ENCODE results near the gene GUK1. TPM values are rescaled to one million over a fixed set of nuclear protein-coding genes. Genes with fewer than 3 reads are reported as not detected.

The GUK1 gene
- total RNA-seq, 5 donors from 2014 or later (not counting 1 experiment from before 2014, with no cell fraction given), result 201 to 318 (median 223) TPM

DNA sequence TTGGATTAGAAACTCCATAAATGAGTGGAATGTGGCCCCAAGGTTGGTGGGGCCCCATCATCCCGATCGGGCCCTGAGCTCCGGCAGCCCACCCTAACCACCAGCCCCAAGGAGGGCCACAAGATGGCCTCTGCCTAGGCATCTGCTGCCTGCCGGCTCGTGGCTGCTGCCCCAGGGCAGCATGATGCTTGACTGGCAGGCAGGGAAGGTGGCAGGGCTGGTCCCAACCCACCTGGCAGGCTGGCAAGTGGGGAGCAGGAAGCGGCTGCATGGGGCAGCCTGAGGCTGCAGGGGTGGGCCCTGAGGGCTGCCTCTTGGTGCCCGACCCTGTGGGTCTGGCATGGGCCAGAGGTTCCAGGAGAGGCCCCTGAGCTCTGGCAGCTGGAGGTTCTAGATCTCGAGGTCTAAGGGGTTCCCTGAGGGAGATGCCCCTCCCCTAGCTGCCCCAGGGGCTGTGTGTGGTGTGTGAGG lies 8.9 kb downstream of the GUK1 start:
- Histone ChIP-seq H3K27me3 (replicated peaks in 1 of 2; ENCODE audit: control insufficient read depth in 2 of 2, extremely low read depth in 1 of 2, insufficient read depth in 2 of 2, low read length in 1 of 2) (peaks cover 0 to 2% of the 10 kb centered on the region in 2 experiments), H3K4me1 (ENCODE audit: control insufficient read depth in 1 of 2, extremely low read depth in 1 of 2, insufficient read depth in 2 of 2, low read length in 2 of 2) (peaks cover 0 to 36% of the 10 kb centered on the region in 2 experiments), H3K9me3 (no peaks in the 10 kb centered on the region), H3K36me3 (ENCODE audit: control insufficient read depth in 2 of 2, extremely low read depth in 1 of 2, insufficient read depth in 1 of 2, low read length in 1 of 2) (peaks cover 8 to 44% of the 10 kb centered on the region in 2 donors), H3K27ac (ENCODE audit: low read length) (no peak overlapping the region), H3K4me3 (ENCODE audit: control insufficient read depth in 1 of 2, extremely low read depth in 1 of 2, low read length in 1 of 2) (no peak overlapping the region)
- Mint-ChIP-seq H3K36me3 (peaks cover 3% of the 10 kb centered on the region), H3K27me3 (no peaks in the 10 kb centered on the region), H3K4me3 (no peak overlapping the region), H3K27ac (no peak overlapping the region), H3K4me1 (peaks cover 9 to 12% (median 11%) of the 10 kb centered on the region in 3 donors), H3K9me3 (no peaks in the 10 kb centered on the region)
- CTCF ChIA-PET, result interaction anchor here in 1 of 2 donors (0.8 kb wide), 1 partner anchor 16 kb away, joined by 3 read pairs; the partner anchor contains the start of gene IBA57
- WGBS (ENCODE audit: insufficient coverage), result 97% methylated on average over 6 of the region's 8 CpGs
- DNase-seq, result no peak
- ATAC-seq (replicated peaks in 1 of 4), result no peak
- POLR2A ChIA-PET, result interaction anchor here in 1 of 2 donors (0.6 kb wide), 1 partner anchor 18 kb away, joined by 5 read pairs; no protein-coding TSS in a partner anchor

DNA sequence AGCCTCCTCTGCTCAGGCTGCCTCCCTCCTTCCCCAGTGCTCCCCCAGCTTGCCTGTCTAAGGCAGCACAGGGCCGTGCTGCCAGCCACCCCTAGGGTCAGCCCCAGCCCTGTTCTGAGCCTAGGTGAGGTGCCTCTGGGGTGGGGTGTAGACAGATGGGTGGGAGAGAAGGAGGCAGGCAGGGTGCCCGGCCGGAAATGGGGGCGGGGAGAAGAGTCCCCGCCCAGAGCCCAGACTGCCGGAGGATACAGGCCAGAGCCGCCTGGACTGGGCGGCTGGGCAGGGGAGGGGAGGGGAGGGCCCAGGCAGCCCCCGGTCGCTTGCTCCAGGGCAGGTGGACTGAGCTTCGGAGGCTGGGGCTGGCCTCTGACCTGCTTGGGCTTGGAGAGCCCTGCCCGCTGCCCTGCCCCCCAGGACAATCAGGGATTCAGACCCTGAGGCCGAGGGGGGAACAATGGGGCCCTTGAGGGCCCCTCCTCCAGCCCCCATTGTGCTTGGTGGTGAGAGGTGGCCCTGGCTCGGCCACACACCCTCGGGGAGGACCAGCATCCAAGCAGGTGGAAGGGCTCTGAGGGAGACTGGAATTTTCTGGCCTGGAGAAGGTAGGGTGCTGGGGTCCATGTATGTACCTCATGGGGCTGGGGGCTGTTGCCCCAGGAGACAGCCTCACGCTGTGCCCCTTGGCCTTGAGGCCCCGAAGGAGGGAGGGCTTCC lies 9.5 kb downstream of the GUK1 start, which contains the start of gene GJC2:
Gene GJC2, plus strand, starts transcription at position 525 of the 714 bp plus-strand sequence. CDS start 7,829 bp downstream, outside the sequence.
- peaks cover 0 to 34% of the 10 kb centered on the region in 2 experiments for H3K4me1 ChIP-seq (ENCODE audit: control insufficient read depth in 1 of 2, extremely low read depth in 1 of 2, insufficient read depth in 2 of 2, low read length in 2 of 2)
- H3K36me3 ChIP-seq (ENCODE audit: control insufficient read depth in 2 of 2, extremely low read depth in 1 of 2, insufficient read depth in 1 of 2, low read length in 1 of 2), result peaks cover 8 to 44% of the 10 kb centered on the region in 2 donors
- peaks cover 0 to 2% of the 10 kb centered on the region in 2 experiments for H3K27me3 ChIP-seq (replicated peaks in 1 of 2; ENCODE audit: control insufficient read depth in 2 of 2, extremely low read depth in 1 of 2, insufficient read depth in 2 of 2, low read length in 1 of 2)
- Mint-ChIP-seq H3K27ac (no peak within 1 kb of the TSS), H3K36me3 (peaks cover 3% of the 10 kb centered on the region), H3K9me3 (no peaks in the 10 kb centered on the region), H3K4me1 (peaks cover 7 to 9% (median 9%) of the 10 kb centered on the region in 3 donors), H3K27me3 (no peaks in the 10 kb centered on the region), H3K4me3 (no peak within 1 kb of the TSS)
- no peak within 1 kb of the TSS for H3K4me3 ChIP-seq (ENCODE audit: control insufficient read depth in 1 of 2, extremely low read depth in 1 of 2, low read length in 1 of 2)
- ChIA-PET CTCF (no interaction called here), POLR2A (interaction anchor here in 1 of 2 donors (0.6 kb wide), 1 partner anchor 144 kb away, joined by 5 read pairs; no protein-coding TSS in a partner anchor)
- no peak within 1 kb of the TSS for H3K27ac ChIP-seq (ENCODE audit: low read length)
- WGBS (ENCODE audit: insufficient coverage), result 98% methylated on average over 13 of the region's 17 CpGs
- ATAC-seq (replicated peaks in 1 of 4), result no peak
- no peak for DNase-seq
- no peaks in the 10 kb centered on the region for H3K9me3 ChIP-seq

DNA sequence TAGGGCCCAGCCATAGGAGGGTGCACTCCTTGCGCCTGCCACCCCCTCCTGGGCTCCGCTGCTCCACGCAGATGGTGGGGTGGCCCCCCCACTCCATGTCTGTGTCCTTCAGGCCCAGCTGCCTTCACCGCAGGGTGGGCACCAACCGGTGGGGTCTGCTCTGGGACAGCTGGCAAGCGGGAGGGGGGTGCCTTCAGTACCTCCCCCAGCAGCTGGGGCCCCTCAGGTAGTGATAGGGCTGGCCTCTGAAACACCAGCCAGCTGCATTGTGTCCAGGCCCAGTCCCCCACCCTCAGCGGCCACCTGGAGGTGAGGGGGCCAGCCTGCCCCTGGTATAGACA lies 10.0 kb downstream of the GUK1 start:
- peaks cover 0 to 2% of the 10 kb centered on the region in 2 experiments for H3K27me3 ChIP-seq (replicated peaks in 1 of 2; ENCODE audit: control insufficient read depth in 2 of 2, extremely low read depth in 1 of 2, insufficient read depth in 2 of 2, low read length in 1 of 2)
- H3K4me3 ChIP-seq (ENCODE audit: control insufficient read depth in 1 of 2, extremely low read depth in 1 of 2, low read length in 1 of 2), result no peak overlapping the region
- no peaks in the 10 kb centered on the region for H3K27me3 Mint-ChIP-seq
- peaks cover 8 to 44% of the 10 kb centered on the region in 2 donors for H3K36me3 ChIP-seq (ENCODE audit: control insufficient read depth in 2 of 2, extremely low read depth in 1 of 2, insufficient read depth in 1 of 2, low read length in 1 of 2)
- H3K36me3 Mint-ChIP-seq, result peaks cover 3% of the 10 kb centered on the region
- no peak overlapping the region for H3K27ac Mint-ChIP-seq
- no peak for DNase-seq
- POLR2A ChIA-PET, result interaction anchor here in 1 of 2 donors (0.6 kb wide), 2 partner anchors 48 to 143 kb away, joined by 3 to 5 read pairs; no protein-coding TSS in a partner anchor
- H3K9me3 ChIP-seq, result no peaks in the 10 kb centered on the region
- ATAC-seq (replicated peaks in 1 of 4), result no peak
- no peak overlapping the region for H3K27ac ChIP-seq (ENCODE audit: low read length)
- no peaks in the 10 kb centered on the region for H3K9me3 Mint-ChIP-seq
- H3K4me1 Mint-ChIP-seq, result peaks cover 9 to 12% (median 9%) of the 10 kb centered on the region in 3 donors
- no peak overlapping the region for H3K4me3 Mint-ChIP-seq
- 94% methylated on average over 5 of the region's 7 CpGs for WGBS (ENCODE audit: insufficient coverage)
- peaks cover 0 to 34% of the 10 kb centered on the region in 2 experiments for H3K4me1 ChIP-seq (ENCODE audit: control insufficient read depth in 1 of 2, extremely low read depth in 1 of 2, insufficient read depth in 2 of 2, low read length in 2 of 2)
- CTCF ChIA-PET, result no interaction called here

DNA sequence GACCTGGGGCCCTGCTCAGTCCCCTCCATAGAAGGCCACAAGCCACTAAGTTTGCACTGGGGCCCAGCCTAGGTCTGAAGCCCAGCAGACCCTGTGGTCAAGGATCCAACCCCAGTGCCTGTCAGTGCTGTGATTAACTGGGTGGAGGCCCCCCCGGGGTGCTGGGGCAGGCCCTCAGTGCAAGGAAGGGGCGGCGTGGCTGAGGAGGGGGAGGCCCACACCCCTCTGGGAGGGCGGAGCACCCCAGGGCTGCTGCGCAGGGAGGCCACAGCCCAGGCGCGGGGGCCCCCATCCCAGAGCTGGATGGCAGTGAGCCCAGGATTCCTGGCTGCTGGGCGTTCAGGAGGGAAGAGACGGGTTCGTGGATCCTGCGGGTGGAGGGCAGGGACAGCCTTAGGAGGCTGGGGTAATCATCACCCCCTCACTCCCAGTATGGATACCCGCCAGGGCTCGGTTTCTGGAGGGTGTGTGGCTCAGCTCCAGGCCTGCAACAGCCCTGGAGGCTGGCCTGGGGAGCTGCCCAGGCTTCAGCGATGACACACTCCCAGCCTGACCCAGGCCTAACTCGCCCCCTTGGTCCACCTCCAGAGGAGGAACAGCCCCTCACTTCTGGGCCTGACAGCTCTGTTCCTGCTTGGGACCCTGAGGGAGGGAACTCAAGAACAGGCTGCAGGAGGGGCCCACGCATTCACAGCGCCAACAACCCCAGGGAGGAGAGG lies 10.5 kb downstream of the GUK1 start:
- CTCF ChIA-PET, result no interaction called here
- DNase-seq (no peak), ATAC-seq (replicated peaks in 1 of 4) (peak in 1 of 4 experiments; percentile 4)
- no peak overlapping the region for H3K4me3 ChIP-seq (ENCODE audit: control insufficient read depth in 1 of 2, extremely low read depth in 1 of 2, low read length in 1 of 2)
- no peak overlapping the region for H3K27ac ChIP-seq (ENCODE audit: low read length)
- Mint-ChIP-seq H3K9me3 (no peaks in the 10 kb centered on the region), H3K4me1 (peaks cover 8 to 15% (median 12%) of the 10 kb centered on the region in 3 donors), H3K36me3 (peaks cover 3% of the 10 kb centered on the region), H3K4me3 (no peak overlapping the region), H3K27ac (no peak overlapping the region), H3K27me3 (no peaks in the 10 kb centered on the region)
- POLR2A ChIA-PET, result interaction anchor here in 1 of 2 donors (0.6 kb wide), 1 partner anchor 48 kb away, joined by 3 read pairs; no protein-coding TSS in a partner anchor
- WGBS (ENCODE audit: insufficient coverage), result 98% methylated on average over 8 of the region's 17 CpGs
- H3K27me3 ChIP-seq (replicated peaks in 1 of 2; ENCODE audit: control insufficient read depth in 2 of 2, extremely low read depth in 1 of 2, insufficient read depth in 2 of 2, low read length in 1 of 2), result peaks cover 0 to 6% of the 10 kb centered on the region in 2 experiments
- no peaks in the 10 kb centered on the region for H3K9me3 ChIP-seq
- peaks cover 3 to 34% of the 10 kb centered on the region in 2 experiments for H3K4me1 ChIP-seq (ENCODE audit: control insufficient read depth in 1 of 2, extremely low read depth in 1 of 2, insufficient read depth in 2 of 2, low read length in 2 of 2)
- H3K36me3 ChIP-seq (ENCODE audit: control insufficient read depth in 2 of 2, extremely low read depth in 1 of 2, insufficient read depth in 1 of 2, low read length in 1 of 2), result peaks cover 3 to 43% of the 10 kb centered on the region in 2 donors

DNA sequence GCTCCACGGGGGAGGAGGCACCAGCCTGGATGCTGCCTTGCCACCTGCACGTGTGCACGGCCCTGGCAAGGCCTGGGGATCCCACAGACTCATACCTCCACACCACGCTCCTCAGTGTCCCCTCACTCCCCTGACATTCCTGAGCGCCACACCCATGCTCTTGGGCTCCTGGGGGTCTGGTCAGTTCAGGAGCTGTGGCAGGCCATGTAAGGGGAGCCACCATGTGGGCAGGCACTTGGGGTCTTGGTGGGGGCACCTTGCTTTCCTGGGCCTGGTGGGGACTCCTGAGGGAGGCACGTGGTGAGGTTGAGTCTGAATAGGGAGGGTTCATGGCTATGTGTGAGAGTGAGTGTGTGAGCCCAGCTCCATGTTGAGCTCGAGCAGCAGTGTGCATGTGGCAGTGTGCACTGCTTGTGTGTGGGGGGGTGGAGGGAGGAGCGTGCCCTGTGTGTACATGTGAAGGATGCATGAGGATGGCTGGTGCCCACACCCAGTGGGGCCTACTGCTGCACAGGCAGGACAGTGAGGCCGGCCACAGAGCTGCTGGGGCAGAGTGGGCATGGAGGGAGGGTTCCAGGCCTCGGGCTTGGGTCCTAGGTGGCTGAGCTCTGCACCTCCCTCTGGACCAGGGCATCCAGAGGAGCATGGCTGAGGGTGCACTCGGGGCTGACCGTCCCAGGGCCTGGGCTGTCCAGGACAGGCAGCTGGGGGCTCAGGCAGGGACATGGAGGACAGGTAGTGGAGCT lies 11.3 kb downstream of the GUK1 start:
- no peak overlapping the region for H3K27ac Mint-ChIP-seq

More for the DNA sequence above, 11.3 kb downstream of the GUK1 start:
- Mint-ChIP-seq H3K9me3 (no peaks in the 10 kb centered on the region), H3K36me3 (peaks cover 3% of the 10 kb centered on the region), H3K4me1 (peaks cover 10 to 17% (median 12%) of the 10 kb centered on the region in 3 donors), H3K27me3 (no peaks in the 10 kb centered on the region), H3K4me3 (no peak overlapping the region)
- ChIA-PET POLR2A (interaction anchor here in 1 of 2 donors (0.7 kb wide), 1 partner anchor 14 kb away, joined by 3 read pairs; the partner anchor contains the start of gene IBA57), CTCF (no interaction called here)
- Histone ChIP-seq H3K27ac (ENCODE audit: low read length) (no peak overlapping the region), H3K36me3 (ENCODE audit: control insufficient read depth in 2 of 2, extremely low read depth in 1 of 2, insufficient read depth in 1 of 2, low read length in 1 of 2) (peaks cover 0 to 36% of the 10 kb centered on the region in 2 donors), H3K4me1 (ENCODE audit: control insufficient read depth in 1 of 2, extremely low read depth in 1 of 2, insufficient read depth in 2 of 2, low read length in 2 of 2) (peaks cover 7 to 35% of the 10 kb centered on the region in 2 experiments), H3K9me3 (no peaks in the 10 kb centered on the region), H3K27me3 (replicated peaks in 1 of 2; ENCODE audit: control insufficient read depth in 2 of 2, extremely low read depth in 1 of 2, insufficient read depth in 2 of 2, low read length in 1 of 2) (peaks cover 0 to 6% of the 10 kb centered on the region in 2 experiments), H3K4me3 (ENCODE audit: control insufficient read depth in 1 of 2, extremely low read depth in 1 of 2, low read length in 1 of 2) (no peak overlapping the region)
- WGBS (ENCODE audit: insufficient coverage), result 88% methylated on average over 8 of the region's 12 CpGs
- ATAC-seq (replicated peaks in 1 of 4), result peak in 2 of 4 experiments; percentile 11 to 13
- DNase-seq, result peak in 1 of 35 experiments; percentile 2

Data from T-cell (primary cell).